Neural progenitor cell (in vitro differentiated cells): ENCODE measurements around the gene MYBPC1. TPM values are rescaled to one million over a fixed set of nuclear protein-coding genes. Genes with fewer than 3 reads are reported as not detected.
"Not testable (repeated sequence)": the region's sequence is repeated elsewhere in the genome, so short reads cannot be mapped to it uniquely, and the experiment has no call there.

Experiments
- DNase-seq: peaks from one replicate; pipeline ENCODE4 v3.0.0-alpha.2; 2016; ENCODE audit warnings: low spot score
- H2AFZ ChIP-seq: fragments of 200-600 bp; sonication (generic); replicated peaks from 2 replicates; pipeline ENCODE4 v1.6.1; 2016; ENCODE audit warnings: antibody characterized with exemption
- H3F3A ChIP-seq: fragments of 200-600 bp; sonication (generic); 2 replicates; pipeline ENCODE4 v1.6.1; 2016; ENCODE audit warnings: antibody characterized with exemption, low read depth
- H3K27ac ChIP-seq: fragments of 200-600 bp; sonication (generic); 2 replicates; pipeline ENCODE4 v1.5.1; 2016; ENCODE audit warnings: mild to moderate bottlenecking
- H3K27me3 ChIP-seq: fragments of 200-600 bp; sonication (generic); 2 replicates; pipeline ENCODE4 v1.6.1; 2016; ENCODE audit warnings: mild to moderate bottlenecking, moderate library complexity
- H3K36me3 ChIP-seq: fragments of 200-600 bp; sonication (generic); 2 replicates; pipeline ENCODE4 v1.5.1; 2016
- H3K4me1 ChIP-seq: fragments of 200-600 bp; sonication (generic); 2 replicates; pipeline ENCODE4 v1.6.1; 2016; ENCODE audit warnings: mixed run types
- H3K4me2 ChIP-seq: fragments of 200-600 bp; sonication (generic); 2 replicates; pipeline ENCODE4 v1.6.1; 2016
- H3K4me3 ChIP-seq: fragments of 200-600 bp; sonication (generic); 2 replicates; pipeline ENCODE4 v1.5.1; 2016
- H3K79me2 ChIP-seq: fragments of 200-600 bp; sonication (generic); 2 replicates; pipeline ENCODE4 v1.6.1; 2016; ENCODE audit warnings: low read depth
- H3K9ac ChIP-seq: fragments of 200-600 bp; sonication (generic); 2 replicates; pipeline ENCODE4 v1.6.1; 2016
- H3K9me3 ChIP-seq: fragments of 200-600 bp; sonication (generic); 2 replicates; pipeline ENCODE4 v1.5.1; 2016; ENCODE audit warnings: low read depth
- H4K20me1 ChIP-seq: fragments of 200-600 bp; sonication (generic); 2 replicates; pipeline ENCODE4 v1.6.1; 2016; ENCODE audit warnings: low read depth
- H3K27ac Mint-ChIP-seq: 3 replicates; pipeline ENCODE4 v1.8.0; 2021; ENCODE audit warnings: mixed read lengths
- H3K27me3 Mint-ChIP-seq: 2 replicates; pipeline ENCODE4 v1.8.0; 2022; ENCODE audit warnings: low read depth, mild to moderate bottlenecking, inconsistent platforms, moderate library complexity, mixed read lengths; ENCODE audit not compliant: insufficient read depth
- H3K36me3 Mint-ChIP-seq: 3 replicates; pipeline ENCODE4 v1.8.0; 2021; ENCODE audit warnings: mixed read lengths
- H3K4me1 Mint-ChIP-seq: 3 replicates; pipeline ENCODE4 v1.8.0; 2021; ENCODE audit warnings: mixed read lengths
- H3K4me3 Mint-ChIP-seq: 3 replicates; pipeline ENCODE4 v1.8.0; 2021; ENCODE audit warnings: mild to moderate bottlenecking, moderate library complexity, mixed read lengths
- H3K9me3 Mint-ChIP-seq: 3 replicates; pipeline ENCODE4 v1.8.0; 2020; ENCODE audit warnings: mixed read lengths
- CTCF ChIP-seq: fragments of 200-600 bp; sonication (generic); IDR thresholded peaks from 2 replicates; pipeline ENCODE4 v1.5.1; 2017; ENCODE audit warnings: antibody characterized with exemption, mild to moderate bottlenecking
- EZH2 ChIP-seq: fragments of 200-600 bp; sonication (generic); IDR thresholded peaks from 2 replicates; pipeline ENCODE4 v1.6.1; 2017; ENCODE audit warnings: antibody characterized with exemption, mild to moderate bottlenecking, moderate library complexity
- EZH2phosphoT487 ChIP-seq: fragments of 200-600 bp; sonication (generic); IDR thresholded peaks from 2 replicates; pipeline ENCODE4 v1.6.1; 2017; ENCODE audit warnings: antibody characterized with exemption
- total RNA-seq: library from RNA; depleted of rRNA; stranded (reverse); fragments of >200 nt; gene quantifications from 2 replicates; pipeline ENCODE4 v1.2.3, GENCODE V29; 2015; ENCODE audit warnings: low replicate concordance

The MYBPC1 gene
- total RNA-seq, 1 donor from 2014 or later: not detected

DNA sequence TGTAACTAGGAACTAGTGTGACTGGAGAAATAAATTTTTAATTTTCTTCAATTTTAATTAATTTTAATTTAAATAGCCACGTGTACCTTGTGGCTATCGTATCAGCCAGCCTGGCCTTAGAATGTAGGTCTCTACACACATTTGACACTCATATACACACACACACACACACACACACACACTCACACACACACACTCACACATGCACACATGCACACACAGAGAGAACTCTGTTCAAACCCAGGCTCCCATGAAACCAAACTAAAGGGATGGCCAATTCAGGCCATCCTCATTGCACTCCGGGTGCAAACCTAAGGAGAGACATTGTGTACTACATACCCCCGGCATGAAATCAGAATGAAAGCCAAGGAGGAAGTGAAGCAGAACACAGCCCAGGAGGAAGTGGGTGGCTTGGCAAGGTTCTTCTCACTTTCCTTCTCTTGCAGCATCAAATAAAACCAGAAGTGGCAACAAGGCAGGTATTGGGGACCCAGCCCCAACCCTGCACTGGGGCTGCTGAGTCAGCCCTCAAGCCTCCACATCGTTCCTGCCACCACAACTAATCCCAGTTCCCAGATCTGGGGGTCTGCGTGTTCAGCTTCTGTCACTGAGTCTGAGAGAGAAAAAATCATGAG, 76.5 kb downstream of the MYBPC1 start:
- H3F3A ChIP-seq: no peaks in the 10 kb centered on the region
- no peaks in the 10 kb centered on the region for H3K27me3 ChIP-seq
- H3K79me2 ChIP-seq: no peaks in the 10 kb centered on the region
- Mint-ChIP-seq H3K4me3 (no peak overlapping the region), H3K27ac (no peak overlapping the region), H3K36me3 (no peaks in the 10 kb centered on the region), H3K27me3 (peaks cover 3% of the 10 kb centered on the region), H3K9me3 (no peaks in the 10 kb centered on the region), H3K4me1 (peaks cover 2% of the 10 kb centered on the region)
- TF ChIP-seq EZH2 (no peak), CTCF (no peak), EZH2phosphoT487 (no peak)
- H3K36me3 ChIP-seq: no peaks in the 10 kb centered on the region
- no peak overlapping the region for H3K27ac ChIP-seq
- H2AFZ ChIP-seq: no peak overlapping the region
- H3K9me3 ChIP-seq: no peaks in the 10 kb centered on the region
- no peak overlapping the region for H3K4me3 ChIP-seq
- no peak overlapping the region for H3K9ac ChIP-seq
- H3K4me1 ChIP-seq: no peaks in the 10 kb centered on the region
- H4K20me1 ChIP-seq: no peaks in the 10 kb centered on the region
- H3K4me2 ChIP-seq: no peak overlapping the region
- no peak for DNase-seq

- H3K36me3 Mint-ChIP-seq: no peaks in the 10 kb centered on the region
- H3K27me3 Mint-ChIP-seq: peaks cover 3% of the 10 kb centered on the region
- H3K9me3 Mint-ChIP-seq: no peaks in the 10 kb centered on the region
These were observed 77.1 kb downstream of the MYBPC1 start for GRCh38 chr12:101671833-101672232.

GRCh38 chr12:101675555-101675954, 80.8 kb downstream of the MYBPC1 start:
- Histone ChIP-seq H3K36me3 (no peaks in the 10 kb centered on the region), H3F3A (no peaks in the 10 kb centered on the region), H3K27me3 (no peaks in the 10 kb centered on the region), H4K20me1 (no peaks in the 10 kb centered on the region), H3K9me3 (no peaks in the 10 kb centered on the region), H3K4me3 (no peak overlapping the region), H3K79me2 (no peaks in the 10 kb centered on the region), H3K4me2 (no peak overlapping the region), H2AFZ (no peak overlapping the region), H3K27ac (no peak overlapping the region), H3K9ac (no peak overlapping the region), H3K4me1 (no peaks in the 10 kb centered on the region)
- Mint-ChIP-seq H3K4me1 (no peaks in the 10 kb centered on the region), H3K27ac (no peak overlapping the region), H3K36me3 (no peaks in the 10 kb centered on the region), H3K27me3 (peaks cover 6% of the 10 kb centered on the region), H3K4me3 (no peak overlapping the region), H3K9me3 (no peaks in the 10 kb centered on the region)
- no peak for TF ChIP-seq EZH2
- TF ChIP-seq CTCF: no peak
- TF ChIP-seq EZH2phosphoT487: no peak
- DNase-seq: no peak

More at GRCh38 chr12:101671833-101672232, 77.1 kb downstream of the MYBPC1 start:
- Histone ChIP-seq H3K27me3 (no peaks in the 10 kb centered on the region), H3K27ac (no peak overlapping the region), H3F3A (no peaks in the 10 kb centered on the region), H3K79me2 (no peaks in the 10 kb centered on the region), H4K20me1 (no peaks in the 10 kb centered on the region), H3K36me3 (no peaks in the 10 kb centered on the region), H3K9ac (no peak overlapping the region), H3K4me1 (no peaks in the 10 kb centered on the region), H3K9me3 (no peaks in the 10 kb centered on the region), H3K4me2 (no peak overlapping the region), H2AFZ (no peak overlapping the region), H3K4me3 (no peak overlapping the region)
- Mint-ChIP-seq H3K4me1 (no peaks in the 10 kb centered on the region), H3K27ac (no peak overlapping the region), H3K4me3 (no peak overlapping the region)
- no peak for DNase-seq
- TF ChIP-seq CTCF: no peak
- TF ChIP-seq EZH2phosphoT487: no peak
- TF ChIP-seq EZH2: no peak

DNA sequence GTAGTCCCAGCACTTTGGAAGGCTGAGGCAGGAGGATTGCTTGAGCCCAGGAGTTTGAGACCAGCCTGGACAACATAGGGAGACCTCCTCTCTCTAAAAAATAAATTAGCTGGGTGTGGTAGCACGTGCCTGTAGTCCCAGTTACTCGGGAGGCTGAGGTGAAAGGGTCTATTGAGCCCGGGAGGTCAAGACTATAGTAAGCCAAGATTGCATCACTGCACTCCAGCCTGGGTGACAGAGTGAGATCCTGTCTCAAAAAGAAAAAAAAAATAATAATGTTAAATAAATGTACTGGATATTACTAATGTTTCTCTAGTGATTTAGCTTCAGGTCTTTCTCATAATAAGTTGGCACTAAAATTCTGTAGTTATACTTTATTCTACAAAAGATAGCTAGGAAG, 81.7 kb downstream of the MYBPC1 start:
- not testable (repeated sequence) for H4K20me1 ChIP-seq, H3K4me1 ChIP-seq, H3K27ac Mint-ChIP-seq, H3K4me3 ChIP-seq, H3K27me3 ChIP-seq, H3K9me3 ChIP-seq, H3K4me3 Mint-ChIP-seq, H3K36me3 Mint-ChIP-seq, H3K4me2 ChIP-seq, H3K9ac ChIP-seq, H3F3A ChIP-seq, H3K36me3 ChIP-seq, H3K4me1 Mint-ChIP-seq, DNase-seq, H3K27me3 Mint-ChIP-seq, H3K27ac ChIP-seq, H3K79me2 ChIP-seq, H2AFZ ChIP-seq, H3K9me3 Mint-ChIP-seq
